Measurements from ENCODE around the gene KCTD16.

GRCh38 chr5:144192661-144193060 lies 22.0 kb downstream of the KCTD16 start:
- TF ChIP-seq, protein P1, sequence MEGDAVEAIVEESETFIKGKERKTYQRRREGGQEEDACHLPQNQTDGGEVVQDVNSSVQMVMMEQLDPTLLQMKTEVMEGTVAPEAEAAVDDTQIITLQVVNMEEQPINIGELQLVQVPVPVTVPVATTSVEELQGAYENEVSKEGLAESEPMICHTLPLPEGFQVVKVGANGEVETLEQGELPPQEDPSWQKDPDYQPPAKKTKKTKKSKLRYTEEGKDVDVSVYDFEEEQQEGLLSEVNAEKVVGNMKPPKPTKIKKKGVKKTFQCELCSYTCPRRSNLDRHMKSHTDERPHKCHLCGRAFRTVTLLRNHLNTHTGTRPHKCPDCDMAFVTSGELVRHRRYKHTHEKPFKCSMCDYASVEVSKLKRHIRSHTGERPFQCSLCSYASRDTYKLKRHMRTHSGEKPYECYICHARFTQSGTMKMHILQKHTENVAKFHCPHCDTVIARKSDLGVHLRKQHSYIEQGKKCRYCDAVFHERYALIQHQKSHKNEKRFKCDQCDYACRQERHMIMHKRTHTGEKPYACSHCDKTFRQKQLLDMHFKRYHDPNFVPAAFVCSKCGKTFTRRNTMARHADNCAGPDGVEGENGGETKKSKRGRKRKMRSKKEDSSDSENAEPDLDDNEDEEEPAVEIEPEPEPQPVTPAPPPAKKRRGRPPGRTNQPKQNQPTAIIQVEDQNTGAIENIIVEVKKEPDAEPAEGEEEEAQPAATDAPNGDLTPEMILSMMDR (IDR thresholded peaks at IDR 0.05): no peak
- no peak for TF ChIP-seq POLR2A (IDR thresholded peaks at IDR 0.05)
